ENCODE results near the gene TMEM242.

DNA sequence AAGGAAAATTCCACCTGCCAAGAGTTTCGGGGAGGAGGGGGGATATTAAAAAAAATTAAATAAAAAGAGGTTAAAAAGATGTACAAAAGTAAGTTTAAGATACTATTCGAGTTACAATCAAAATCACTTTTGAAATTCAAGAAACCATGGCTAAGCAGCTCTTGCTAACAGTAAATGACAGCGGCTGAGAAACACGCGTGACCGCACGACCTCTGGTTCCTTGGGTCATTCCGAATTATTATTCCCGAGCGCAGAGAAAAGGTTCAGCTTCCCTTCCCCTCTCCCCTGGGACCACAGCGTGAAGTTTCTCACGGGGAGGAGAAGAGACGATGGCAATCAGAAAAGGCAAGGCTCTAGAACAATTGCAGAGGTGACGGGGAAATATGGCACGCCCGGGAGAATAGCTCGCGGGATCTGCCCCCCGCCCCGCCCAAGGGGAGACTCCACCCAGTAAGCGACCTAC is 496 bp downstream of the TMEM242 start:
- no peak for TF ChIP-seq ZFP30 (CRISPR knock-in tag; IDR thresholded peaks at IDR 0.05)
- TF ChIP-seq ZC3H10 (CRISPR knock-in tag; IDR thresholded peaks at IDR 0.05): no peak
- no peak for TF ChIP-seq RARB (CRISPR knock-in tag; IDR thresholded peaks at IDR 0.05)
- TF ChIP-seq ZNF565 (CRISPR knock-in tag; conservative IDR thresholded peaks at IDR 0.05; ENCODE audit: low read depth): no peak
- no peak for TF ChIP-seq ZNF8 (CRISPR knock-in tag; IDR thresholded peaks at IDR 0.05)
- TF ChIP-seq, protein P1, sequence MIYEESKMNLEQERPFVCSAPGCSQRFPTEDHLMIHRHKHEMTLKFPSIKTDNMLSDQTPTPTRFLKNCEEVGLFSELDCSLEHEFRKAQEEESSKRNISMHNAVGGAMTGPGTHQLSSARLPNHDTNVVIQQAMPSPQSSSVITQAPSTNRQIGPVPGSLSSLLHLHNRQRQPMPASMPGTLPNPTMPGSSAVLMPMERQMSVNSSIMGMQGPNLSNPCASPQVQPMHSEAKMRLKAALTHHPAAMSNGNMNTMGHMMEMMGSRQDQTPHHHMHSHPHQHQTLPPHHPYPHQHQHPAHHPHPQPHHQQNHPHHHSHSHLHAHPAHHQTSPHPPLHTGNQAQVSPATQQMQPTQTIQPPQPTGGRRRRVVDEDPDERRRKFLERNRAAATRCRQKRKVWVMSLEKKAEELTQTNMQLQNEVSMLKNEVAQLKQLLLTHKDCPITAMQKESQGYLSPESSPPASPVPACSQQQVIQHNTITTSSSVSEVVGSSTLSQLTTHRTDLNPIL (CRISPR knock-in tag; IDR thresholded peaks at IDR 0.05; ENCODE audit: low read depth): no peak
- TF ChIP-seq, protein P2, sequence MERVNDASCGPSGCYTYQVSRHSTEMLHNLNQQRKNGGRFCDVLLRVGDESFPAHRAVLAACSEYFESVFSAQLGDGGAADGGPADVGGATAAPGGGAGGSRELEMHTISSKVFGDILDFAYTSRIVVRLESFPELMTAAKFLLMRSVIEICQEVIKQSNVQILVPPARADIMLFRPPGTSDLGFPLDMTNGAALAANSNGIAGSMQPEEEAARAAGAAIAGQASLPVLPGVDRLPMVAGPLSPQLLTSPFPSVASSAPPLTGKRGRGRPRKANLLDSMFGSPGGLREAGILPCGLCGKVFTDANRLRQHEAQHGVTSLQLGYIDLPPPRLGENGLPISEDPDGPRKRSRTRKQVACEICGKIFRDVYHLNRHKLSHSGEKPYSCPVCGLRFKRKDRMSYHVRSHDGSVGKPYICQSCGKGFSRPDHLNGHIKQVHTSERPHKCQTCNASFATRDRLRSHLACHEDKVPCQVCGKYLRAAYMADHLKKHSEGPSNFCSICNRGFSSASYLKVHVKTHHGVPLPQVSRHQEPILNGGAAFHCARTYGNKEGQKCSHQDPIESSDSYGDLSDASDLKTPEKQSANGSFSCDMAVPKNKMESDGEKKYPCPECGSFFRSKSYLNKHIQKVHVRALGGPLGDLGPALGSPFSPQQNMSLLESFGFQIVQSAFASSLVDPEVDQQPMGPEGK (CRISPR knock-in tag; IDR thresholded peaks at IDR 0.05; ENCODE audit: borderline replicate concordance): no peak
- no peak for TF ChIP-seq ARNTL (CRISPR knock-in tag; IDR thresholded peaks at IDR 0.05; ENCODE audit: borderline replicate concordance, low read depth)
